Measurements from ENCODE around the gene MTHFR. TPM values are rescaled to one million over a fixed set of nuclear protein-coding genes. Genes with fewer than 3 reads are reported as not detected.
A peak's percentile ranks its signal among the peaks of the same experiment; 100 is the strongest.

Gene MTHFR
- total RNA-seq (10 to 100 TPM; 20.0 to 82.4 (median 33.5) TPM), polyA plus RNA-seq (10 to 100 TPM in 2 of 3 donors, 1 to 10 TPM in 1; 8.1 to 26.4 (median 15.6) TPM)
- long read RNA-seq, donor 1: 0 reads
- long read RNA-seq, donor 2, partial matches to known transcripts: 0 of 1 reads
- long read RNA-seq, donor 2, other reads (novel, unspliced or antisense): 0 of 1 reads
- long read RNA-seq, donor 3, full-length matches to known transcripts: 1 of 1 reads
- long read RNA-seq, donor 3, partial matches to known transcripts: 0 of 1 reads
- long read RNA-seq, donor 3, other reads (novel, unspliced or antisense): 0 of 1 reads
- long read RNA-seq, donor 4, partial matches to known transcripts: 1 of 9 reads
- long read RNA-seq, donor 4, other reads (novel, unspliced or antisense): 8 of 9 reads
- long read RNA-seq, donor 5, full-length matches to known transcripts: 14 of 38 reads
- long read RNA-seq, donor 5, partial matches to known transcripts: 1 of 38 reads
- long read RNA-seq, donor 5, other reads (novel, unspliced or antisense): 23 of 38 reads
- long read RNA-seq, donor 6, partial matches to known transcripts: 1 of 2 reads
- long read RNA-seq, donor 6, other reads (novel, unspliced or antisense): 1 of 2 reads
- long read RNA-seq, donor 7, full-length matches to known transcripts: 2 of 2 reads
- long read RNA-seq, donor 7, partial matches to known transcripts: 0 of 2 reads
- long read RNA-seq, donor 7, other reads (novel, unspliced or antisense): 0 of 2 reads
- long read RNA-seq, donor 8, full-length matches to known transcripts: 4 of 26 reads
- long read RNA-seq, donor 8, partial matches to known transcripts: 22 of 26 reads
- long read RNA-seq, donor 8, other reads (novel, unspliced or antisense): 0 of 26 reads
- long read RNA-seq, donor 9, partial matches to known transcripts: 0 of 2 reads
- long read RNA-seq, donor 9, other reads (novel, unspliced or antisense): 0 of 2 reads
- long read RNA-seq, donor 10: 0 reads

GRCh38 chr1:11805422-11806306 is at the start of gene MTHFR, which contains the start of gene CLCN6:
MTHFR (minus strand) TSS chr1:11805964; CDS start chr1:11803116, 2,848 bp downstream.
CLCN6 (plus strand) TSS chr1:11806191; CDS start chr1:11806263, 72 bp downstream.
- peak within 1 kb of the TSS; percentile 63 to 83 (median 79) for H3K4me3 ChIP-seq
- peak; percentile 100 for DNase-seq
- H3K36me3 ChIP-seq (replicated peaks in 1 of 2): peaks cover 0 to 16% of the 10 kb centered on the region in 2 donors
- whole genome bisulfite sequencing, 4 donors: 0 to 1% (median 0%) methylated on average over 17 to 72 of the region's 72 CpGs
- intact Hi-C loops (cut with DNase I): no loop called here
- no peaks in the 10 kb centered on the region for H3K27me3 ChIP-seq
- H3K27ac ChIP-seq: peak within 1 kb of the TSS; percentile 85 to 99 (median 98)
- peaks cover 46 to 65% of the 10 kb centered on the region in 2 donors for H3K4me1 ChIP-seq (replicated peaks in 1 of 2)
- peak; percentile 76 to 95 for TF ChIP-seq POLR2A (IDR thresholded peaks at IDR 0.05)
- TF ChIP-seq, protein P1, sequence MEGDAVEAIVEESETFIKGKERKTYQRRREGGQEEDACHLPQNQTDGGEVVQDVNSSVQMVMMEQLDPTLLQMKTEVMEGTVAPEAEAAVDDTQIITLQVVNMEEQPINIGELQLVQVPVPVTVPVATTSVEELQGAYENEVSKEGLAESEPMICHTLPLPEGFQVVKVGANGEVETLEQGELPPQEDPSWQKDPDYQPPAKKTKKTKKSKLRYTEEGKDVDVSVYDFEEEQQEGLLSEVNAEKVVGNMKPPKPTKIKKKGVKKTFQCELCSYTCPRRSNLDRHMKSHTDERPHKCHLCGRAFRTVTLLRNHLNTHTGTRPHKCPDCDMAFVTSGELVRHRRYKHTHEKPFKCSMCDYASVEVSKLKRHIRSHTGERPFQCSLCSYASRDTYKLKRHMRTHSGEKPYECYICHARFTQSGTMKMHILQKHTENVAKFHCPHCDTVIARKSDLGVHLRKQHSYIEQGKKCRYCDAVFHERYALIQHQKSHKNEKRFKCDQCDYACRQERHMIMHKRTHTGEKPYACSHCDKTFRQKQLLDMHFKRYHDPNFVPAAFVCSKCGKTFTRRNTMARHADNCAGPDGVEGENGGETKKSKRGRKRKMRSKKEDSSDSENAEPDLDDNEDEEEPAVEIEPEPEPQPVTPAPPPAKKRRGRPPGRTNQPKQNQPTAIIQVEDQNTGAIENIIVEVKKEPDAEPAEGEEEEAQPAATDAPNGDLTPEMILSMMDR (IDR thresholded peaks at IDR 0.05): no peak
- no peaks in the 10 kb centered on the region for H3K9me3 ChIP-seq (replicated peaks in 1 of 3)

DNA sequence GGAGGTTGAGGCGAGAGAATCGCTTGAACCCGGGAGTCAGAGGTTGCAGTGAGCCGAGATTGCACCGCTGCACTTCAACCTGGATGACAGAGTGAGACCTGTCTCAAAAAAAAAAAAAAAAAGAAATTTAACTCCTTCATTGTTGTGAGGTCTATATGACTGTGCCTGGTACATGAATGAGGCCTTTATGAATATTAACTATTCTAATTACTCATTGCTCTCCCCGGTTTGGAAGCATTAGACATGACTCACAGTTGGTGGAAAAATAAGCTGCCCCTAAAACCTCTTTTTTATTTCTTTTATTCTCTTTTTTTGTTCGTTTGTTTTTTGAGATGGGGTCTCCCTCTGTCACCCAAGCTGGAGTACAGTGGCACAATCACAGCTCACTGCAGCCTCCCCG is 49.7 kb upstream of the MTHFR start:
- intact Hi-C loops (cut with DNase I): no loop called here
- Histone ChIP-seq H3K27ac (no peak overlapping the region), H3K9me3 (replicated peaks in 1 of 3) (no peaks in the 10 kb centered on the region), H3K36me3 (replicated peaks in 1 of 2) (no peaks in the 10 kb centered on the region), H3K27me3 (peaks cover 26% of the 10 kb centered on the region), H3K4me1 (replicated peaks in 1 of 2) (no peaks in the 10 kb centered on the region), H3K4me3 (no peak overlapping the region)
- TF ChIP-seq, protein P1 (IDR thresholded peaks at IDR 0.05): no peak
- no peak for TF ChIP-seq POLR2A (IDR thresholded peaks at IDR 0.05)
- 64 to 81% (median 68%) methylated on average over 8 of the region's 8 CpGs for WGBS, 4 donors
- DNase-seq: no peak

GRCh38 chr1:11854519-11854918 is 48.8 kb upstream of the MTHFR start:
- Histone ChIP-seq H3K4me1 (replicated peaks in 1 of 2) (no peaks in the 10 kb centered on the region), H3K36me3 (replicated peaks in 1 of 2) (no peaks in the 10 kb centered on the region), H3K4me3 (no peak overlapping the region), H3K27ac (no peak overlapping the region), H3K9me3 (replicated peaks in 1 of 3) (no peaks in the 10 kb centered on the region), H3K27me3 (peaks cover 21% of the 10 kb centered on the region)
- 32 to 47% (median 38%) methylated on average over 8 of the region's 8 CpGs for WGBS, 4 donors
- TF ChIP-seq, protein P1 (IDR thresholded peaks at IDR 0.05): no peak
- TF ChIP-seq POLR2A (IDR thresholded peaks at IDR 0.05): no peak
- intact Hi-C loops (cut with DNase I): no loop called here
- no peak for DNase-seq

Data from adrenal gland (tissue), 19 donors.